T1000 (cell line): ENCODE results near the gene TMEM200B.
"Not testable (repeated sequence)": the region's sequence is repeated elsewhere in the genome, so short reads cannot be mapped to it uniquely, and the experiment has no call there.

Source experiments
- DNase-seq: peaks from one replicate; lab custom pipeline; 2025; ENCODE audit warnings: mixed read lengths; lab: John Stamatoyannopoulos, UW

The TMEM200B gene

GRCh38 chr1:29134695-29135028, 11.0 kb upstream of the TMEM200B start:
- DNase-seq, result no peak

GRCh38 chr1:29133861-29134694, 10.4 kb upstream of the TMEM200B start:
- no peak for DNase-seq

DNA sequence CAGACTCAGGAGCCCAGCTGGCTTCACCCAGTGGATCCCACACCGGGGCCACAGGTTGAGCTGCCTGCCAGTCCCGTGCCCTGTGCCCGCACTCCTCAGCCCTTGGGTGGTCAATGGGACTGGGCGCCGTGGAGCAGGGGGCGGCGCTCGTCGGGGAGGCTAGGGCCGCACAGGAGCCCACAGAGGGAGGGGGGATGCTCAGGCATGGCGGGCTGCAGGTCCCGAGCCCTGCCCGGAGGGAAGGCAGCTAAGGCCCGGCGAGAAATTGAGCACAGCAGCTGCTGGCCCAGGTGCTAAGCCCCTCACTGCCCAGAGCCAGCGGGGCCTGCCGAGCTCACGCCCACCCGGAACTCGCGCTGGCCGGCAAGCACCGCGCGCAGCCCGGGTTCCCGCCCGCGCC, 7.4 kb upstream of the TMEM200B start:
- not testable (repeated sequence) for DNase-seq

GRCh38 chr1:29129916-29130315, 6.2 kb upstream of the TMEM200B start:
- no peak for DNase-seq

- no peak for DNase-seq
Observed at GRCh38 chr1:29128739-29129138, 5.0 kb upstream of the TMEM200B start.

DNA sequence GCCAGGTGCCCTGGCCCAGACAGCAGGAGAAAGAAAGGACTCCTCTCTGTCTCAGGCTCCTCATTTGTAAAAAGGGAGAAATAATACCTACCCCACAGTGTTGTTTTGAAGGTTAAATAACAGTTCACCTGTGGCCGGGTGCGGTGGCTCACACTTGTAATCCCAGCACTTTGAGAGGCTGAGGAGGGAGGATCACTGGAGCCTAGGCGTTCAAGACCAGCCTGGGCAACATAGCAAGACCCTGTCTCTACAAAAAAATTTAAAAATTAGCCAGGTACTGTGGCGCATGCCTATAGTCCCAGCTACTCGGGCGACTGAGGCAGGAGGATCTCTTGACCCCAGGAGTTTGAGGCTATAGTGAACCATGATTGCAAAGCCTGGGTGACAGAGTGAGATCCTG, 2.5 kb upstream of the TMEM200B start:
- no peak for DNase-seq

DNA sequence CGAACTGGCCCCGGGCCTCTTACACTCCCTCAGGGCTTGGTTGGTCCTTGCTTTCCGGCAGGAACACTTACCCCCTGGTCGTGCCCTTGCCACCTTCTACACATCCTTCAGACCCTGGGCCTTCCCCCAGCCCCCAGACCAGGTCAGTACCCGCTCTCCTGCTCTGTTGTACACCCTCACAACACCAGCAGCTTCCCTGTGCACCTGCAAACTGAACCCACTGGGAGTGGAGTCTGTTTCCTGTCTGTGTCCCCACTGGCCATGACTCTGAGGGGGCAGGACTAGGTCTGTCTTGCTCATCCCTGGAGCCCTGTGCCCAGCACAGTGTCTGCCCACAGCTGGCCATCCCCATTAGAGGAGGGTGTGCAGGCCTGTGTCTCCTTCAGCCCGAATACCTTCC, 2.1 kb upstream of the TMEM200B start:
- DNase-seq, result no peak

- DNase-seq, result no peak
Observed at GRCh38 chr1:29125237-29125641, 1.5 kb upstream of the TMEM200B start.

DNA sequence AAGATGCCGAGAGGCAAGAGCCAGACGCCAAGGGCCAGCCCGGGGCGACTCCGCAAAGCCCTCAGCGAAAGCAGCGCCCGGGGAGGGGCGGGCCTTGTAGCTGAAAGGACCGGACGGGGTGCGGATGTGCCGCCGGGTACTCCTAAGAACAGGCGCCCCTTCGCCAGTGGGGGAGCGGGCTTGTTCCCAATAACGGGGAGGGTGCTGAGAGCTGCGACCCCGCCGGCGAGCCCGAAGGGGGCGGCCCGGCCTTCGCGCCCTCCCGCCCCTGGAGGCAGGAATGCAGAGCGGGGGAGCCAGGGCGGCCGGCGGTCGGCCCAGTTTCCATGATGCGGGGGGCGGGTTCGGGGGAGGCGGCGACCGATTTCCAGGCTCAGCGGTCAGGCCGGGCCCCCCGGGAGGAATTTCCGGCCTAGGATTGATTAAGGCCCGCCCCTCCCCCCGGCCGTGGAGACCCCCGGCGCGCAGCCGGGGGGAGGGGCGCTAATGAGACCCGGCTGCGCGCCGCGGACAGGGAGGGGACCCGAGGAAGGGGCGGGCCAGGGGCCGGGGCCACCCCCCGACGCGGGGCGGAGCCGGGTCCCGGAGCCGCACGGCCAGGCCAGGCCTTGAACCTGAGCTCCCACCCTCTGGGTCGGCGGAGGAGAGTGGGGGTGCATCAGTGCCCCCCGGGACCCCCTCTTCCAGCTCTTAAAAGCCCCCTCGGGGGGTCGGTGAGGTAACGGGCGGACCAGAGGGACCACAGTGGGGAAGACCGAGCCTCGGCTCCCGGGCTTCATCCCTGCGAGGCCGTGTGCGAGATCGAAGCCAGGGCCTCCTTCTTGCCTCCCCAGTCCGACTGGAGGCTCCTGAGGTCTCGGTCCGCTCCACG, 898 bp upstream of the TMEM200B start:
- DNase-seq, result peak; percentile 76

DNA sequence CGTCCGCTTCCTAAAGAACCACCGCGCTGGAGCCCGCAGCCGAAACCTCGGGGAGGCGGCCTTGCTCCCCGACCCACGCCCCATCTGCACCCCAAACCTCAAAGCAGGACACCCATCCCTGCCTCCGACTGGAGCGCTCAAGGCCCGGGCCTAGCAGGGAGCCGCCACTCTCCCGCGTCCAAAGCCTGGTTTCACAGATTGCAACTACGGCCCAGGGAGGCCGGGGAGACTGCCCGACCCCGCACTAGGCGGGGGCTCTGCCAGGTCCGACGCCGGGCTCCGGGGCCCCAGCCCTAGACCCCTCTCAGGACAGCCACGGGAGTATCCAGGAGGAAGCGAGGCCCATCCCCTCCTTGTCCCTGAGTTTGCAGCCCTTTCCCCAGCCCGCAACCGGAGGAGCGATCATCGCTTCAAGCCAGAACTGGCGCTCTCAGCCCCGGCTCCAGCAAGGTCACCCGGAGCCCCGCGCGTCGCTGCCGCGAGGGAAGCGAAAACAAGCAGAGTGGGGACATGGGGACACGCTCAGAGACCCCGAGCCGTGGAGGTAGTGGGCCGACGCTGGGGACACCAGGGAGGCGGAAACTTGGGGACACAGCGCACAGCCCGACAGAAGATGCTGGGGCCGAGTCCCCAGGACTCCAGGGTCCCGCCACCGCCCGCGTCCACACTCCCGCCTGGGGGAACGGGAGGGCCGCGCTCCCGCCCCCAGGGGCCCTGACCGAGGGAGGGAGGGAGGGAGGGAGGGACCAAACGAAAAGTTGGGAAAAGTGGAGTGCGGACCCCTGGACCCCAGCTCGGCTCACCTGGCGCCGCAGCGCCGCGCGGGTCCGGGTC, 433 bp downstream of the TMEM200B start:
- DNase-seq, result no peak

DNA sequence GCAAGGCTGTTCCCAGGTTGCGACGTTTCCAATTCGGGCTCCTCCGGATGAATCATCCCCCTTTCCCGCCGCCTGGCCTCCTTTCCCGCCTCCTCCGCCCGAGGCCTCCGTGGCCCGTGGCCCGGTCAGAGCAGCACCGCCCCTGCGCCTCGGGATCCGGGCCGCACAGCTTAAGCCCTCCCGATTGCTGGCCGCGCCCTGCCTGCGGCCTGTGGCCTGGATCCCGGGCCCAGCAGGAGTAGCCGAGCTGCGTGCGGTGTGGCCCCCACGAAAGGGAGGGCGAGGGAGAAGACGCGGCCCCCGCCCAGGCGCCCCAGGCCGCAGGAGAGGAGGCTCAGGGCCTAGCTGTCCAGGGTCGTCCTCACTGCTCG, 1.0 kb downstream of the TMEM200B start:
- DNase-seq, result peak; percentile 67

DNA sequence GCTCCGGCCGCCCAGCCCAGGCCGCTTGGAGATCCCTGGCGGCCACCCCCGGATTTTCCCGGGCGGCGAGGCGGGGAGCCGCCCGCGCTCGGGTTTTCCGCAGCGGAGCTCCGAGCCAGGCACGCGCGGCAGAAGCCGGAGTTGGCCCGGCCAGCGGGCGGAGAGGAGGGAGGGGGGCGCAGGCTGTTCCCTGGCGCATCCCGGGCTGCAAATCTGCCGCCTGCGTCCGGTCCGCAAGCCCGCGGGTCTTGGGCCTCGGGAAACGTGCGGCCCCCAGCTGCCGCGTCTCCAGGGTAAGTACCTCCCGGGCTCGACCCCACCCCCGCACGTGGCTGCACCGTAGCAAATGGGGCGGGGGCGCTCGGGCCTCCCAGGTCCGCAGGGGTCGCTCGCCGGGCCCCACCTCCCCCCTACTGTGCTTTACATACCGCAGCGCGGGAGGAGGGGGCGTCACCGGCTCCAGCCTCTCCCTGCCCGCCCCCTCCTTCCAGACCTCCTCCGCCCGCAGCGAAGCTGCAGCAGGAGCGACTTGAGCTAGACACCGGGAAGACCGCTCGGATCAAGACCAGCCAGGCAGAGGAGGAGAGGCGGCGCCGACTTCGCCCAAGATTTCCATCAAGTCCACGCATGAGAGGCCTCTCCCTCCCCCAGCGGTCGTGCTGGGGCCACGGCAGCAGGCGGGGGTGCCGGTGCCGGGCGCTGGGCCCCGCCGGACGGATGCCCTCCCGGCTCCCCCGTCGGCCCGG, 1.6 kb downstream of the TMEM200B start:
- no peak for DNase-seq

GRCh38 chr1:29121516-29121935, 2.2 kb downstream of the TMEM200B start:
- no peak for DNase-seq

GRCh38 chr1:29120947-29121485, 2.7 kb downstream of the TMEM200B start:
- peak; percentile 36 for DNase-seq

- no peak for DNase-seq
Observed at GRCh38 chr1:29120367-29120766, 3.3 kb downstream of the TMEM200B start.

- no peak for DNase-seq
Observed at GRCh38 chr1:29119121-29119929, 4.4 kb downstream of the TMEM200B start.

GRCh38 chr1:29117381-29117780, 6.3 kb downstream of the TMEM200B start:
- no peak for DNase-seq

GRCh38 chr1:29114654-29115053, 9.0 kb downstream of the TMEM200B start:
- DNase-seq, result no peak

GRCh38 chr1:29113413-29114117, 10.1 kb downstream of the TMEM200B start:
- no peak for DNase-seq
